NCI-H2227 treated with DMSO at 0.1 percent for 48 hours (cell line): ENCODE measurements around the gene CHSY3.
"Not testable (repeated sequence)": the region's sequence is repeated elsewhere in the genome, so short reads cannot be mapped to it uniquely, and the experiment has no call there.

Experiments used
- DNase-seq: peaks from one replicate; lab custom pipeline; 2025; lab: John Stamatoyannopoulos, UW

CHSY3 gene

DNA sequence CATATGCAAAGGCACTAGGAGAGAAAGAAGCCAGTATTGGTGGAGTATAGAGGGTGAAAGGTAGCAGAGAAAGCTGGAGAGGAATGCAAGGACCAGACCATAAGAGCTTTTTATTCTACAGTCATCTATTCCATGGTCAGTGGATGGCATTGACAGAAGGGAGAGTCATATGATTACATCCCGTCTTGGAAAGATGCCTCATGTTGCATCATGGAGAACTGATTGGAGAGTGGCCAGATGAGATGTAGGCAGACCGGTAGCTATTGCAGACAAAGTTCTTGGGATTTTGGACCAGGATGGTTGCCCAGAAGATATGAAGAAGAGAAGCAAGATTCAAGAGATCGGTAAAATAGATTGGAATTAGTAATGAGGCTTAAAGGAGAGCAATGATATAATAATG, 260.7 kb downstream of the CHSY3 start:
- DNase-seq: no peak

- no peak for DNase-seq
These were observed 262.7 kb downstream of the CHSY3 start for GRCh38 chr5:130166839-130167490.

DNA sequence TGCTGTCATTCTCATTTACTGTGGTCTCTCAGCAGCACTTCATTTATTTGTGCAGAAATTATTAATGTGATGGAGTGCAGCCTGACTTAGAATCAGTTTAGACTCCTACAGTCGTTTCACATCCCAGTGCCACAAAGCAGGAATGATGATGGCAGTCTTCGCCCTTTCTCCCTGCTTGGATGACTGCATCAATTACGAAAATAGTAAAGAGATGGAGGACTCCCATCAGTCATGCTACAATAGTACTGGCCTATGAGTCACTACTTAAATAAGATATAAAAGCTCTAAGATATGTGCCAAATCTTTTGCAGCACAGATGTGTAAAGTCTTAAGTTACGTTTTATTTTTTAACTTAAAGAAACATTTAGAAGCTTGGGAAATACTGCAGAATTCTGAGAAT, 263.9 kb downstream of the CHSY3 start:
- DNase-seq: no peak

- DNase-seq: no peak
These were observed 267.4 kb downstream of the CHSY3 start for GRCh38 chr5:130171699-130172098.

- no peak for DNase-seq
These were observed 278.9 kb downstream of the CHSY3 start for GRCh38 chr5:130183115-130183514.

DNA sequence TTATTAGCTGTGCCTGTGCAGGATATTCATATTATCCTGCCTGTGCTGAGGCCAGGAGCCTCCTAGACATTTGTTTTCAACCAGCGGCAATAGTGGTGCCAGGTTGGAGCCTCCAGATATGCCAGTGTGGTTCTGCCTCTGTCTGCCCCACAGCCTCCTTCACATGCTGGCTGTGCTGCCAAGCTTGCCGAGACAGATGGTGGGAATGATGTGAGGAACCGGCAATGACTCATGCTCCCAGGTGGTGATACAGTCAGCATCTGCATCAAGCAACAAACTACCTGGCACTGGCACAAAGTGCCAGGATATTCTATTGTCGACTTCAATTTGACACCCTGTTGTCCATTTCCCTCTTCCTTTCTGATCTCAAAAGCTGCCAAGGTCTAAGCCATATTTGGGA, 285.7 kb downstream of the CHSY3 start:
- no peak for DNase-seq

DNA sequence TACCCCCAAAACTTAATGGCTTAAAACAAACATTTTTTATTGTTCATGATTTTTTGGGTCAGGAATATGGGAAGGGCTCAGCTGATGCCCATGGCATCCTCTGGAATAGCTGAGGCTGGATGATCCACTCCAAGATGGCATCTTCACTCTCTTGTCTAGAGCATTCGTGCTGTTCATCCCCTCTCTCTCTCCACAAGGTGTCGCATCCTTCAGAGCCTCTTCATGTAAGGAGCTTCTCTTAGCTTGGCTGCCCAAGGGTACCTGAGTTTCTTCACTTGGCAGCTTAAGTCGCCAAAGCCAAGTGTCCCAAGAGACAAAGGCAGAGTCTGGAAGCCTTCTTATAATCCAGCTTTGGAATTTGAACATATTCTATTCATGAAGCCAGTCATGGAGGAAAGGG, 294.7 kb downstream of the CHSY3 start:
- no peak for DNase-seq

GRCh38 chr5:130206686-130207085, 302.4 kb downstream of the CHSY3 start:
- no peak for DNase-seq

DNA sequence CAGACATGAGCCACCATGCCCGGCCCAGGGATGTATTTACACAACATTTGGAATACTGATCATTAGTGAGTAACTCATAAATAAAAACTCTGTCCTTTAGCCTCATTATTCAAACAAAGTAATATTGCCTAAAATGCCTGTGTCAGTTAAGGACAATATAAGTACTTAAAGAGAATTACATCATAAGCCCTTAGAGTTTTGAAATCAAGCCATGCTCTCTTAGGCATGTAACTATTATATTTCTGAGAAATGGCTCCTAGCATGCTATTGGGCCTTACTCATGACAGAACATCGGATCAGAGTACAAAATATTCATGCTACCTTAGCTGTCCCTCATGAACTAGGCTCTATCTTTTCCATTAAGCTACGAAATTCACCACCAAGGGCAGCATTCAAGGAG, 309.3 kb downstream of the CHSY3 start:
- no peak for DNase-seq

DNA sequence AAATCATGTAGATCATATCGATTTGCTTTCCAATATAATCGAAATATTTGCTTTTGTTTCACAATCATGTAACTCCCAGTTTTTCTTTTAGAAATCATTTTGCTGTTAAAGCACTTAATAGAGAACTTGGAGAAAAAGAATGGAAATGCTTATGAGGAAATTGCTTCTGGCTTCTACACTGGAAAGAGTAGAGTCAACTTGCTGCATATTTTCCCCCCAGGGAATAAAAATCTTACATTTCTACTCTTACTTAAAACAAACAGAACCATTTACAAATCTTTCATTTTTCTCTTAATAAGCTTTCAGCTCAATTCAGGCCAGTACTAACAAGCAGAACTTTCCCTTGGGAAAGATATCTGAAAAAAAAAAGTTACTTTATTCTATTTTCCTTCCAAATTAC, 312.0 kb downstream of the CHSY3 start:
- no peak for DNase-seq

- DNase-seq: no peak
These were observed 318.3 kb downstream of the CHSY3 start for GRCh38 chr5:130222573-130222972.

DNA sequence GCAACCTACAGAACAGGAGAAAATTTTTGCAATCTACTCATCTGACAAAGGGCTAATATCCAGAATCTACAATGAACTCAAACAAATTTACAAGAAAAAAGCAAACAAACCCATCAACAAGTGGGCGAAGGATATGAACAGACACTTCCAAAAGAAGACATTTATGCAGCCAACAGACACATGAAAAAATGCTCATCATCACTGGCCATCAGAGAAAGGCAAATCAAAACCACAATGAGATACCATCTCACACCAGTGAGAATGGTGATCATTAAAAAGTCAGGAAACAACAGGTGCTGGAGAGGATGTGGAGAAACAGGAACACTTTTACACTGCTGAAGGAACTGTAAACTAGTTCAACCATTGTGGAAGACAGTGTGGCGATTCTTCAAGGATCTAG, 322.3 kb downstream of the CHSY3 start:
- not testable (repeated sequence) for DNase-seq

DNA sequence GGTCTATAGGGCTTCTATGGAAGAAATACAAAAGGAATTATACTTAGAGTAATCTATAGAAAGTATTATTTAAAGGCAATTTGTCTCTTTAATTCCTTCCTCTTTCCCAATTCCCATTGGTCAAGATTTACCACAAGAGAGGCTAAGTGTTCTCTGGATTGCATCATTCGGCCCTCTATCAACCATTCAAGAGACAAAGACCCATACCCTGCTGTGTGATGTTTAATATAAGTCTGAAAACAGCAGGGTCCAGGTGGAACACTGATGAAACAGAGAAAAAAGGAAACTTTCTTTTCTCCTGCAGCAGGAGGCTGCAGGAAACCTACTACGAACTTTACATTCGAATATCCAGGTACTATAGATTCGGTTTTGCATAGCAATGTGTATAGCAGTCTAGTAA, 323.4 kb downstream of the CHSY3 start:
- DNase-seq: no peak

DNA sequence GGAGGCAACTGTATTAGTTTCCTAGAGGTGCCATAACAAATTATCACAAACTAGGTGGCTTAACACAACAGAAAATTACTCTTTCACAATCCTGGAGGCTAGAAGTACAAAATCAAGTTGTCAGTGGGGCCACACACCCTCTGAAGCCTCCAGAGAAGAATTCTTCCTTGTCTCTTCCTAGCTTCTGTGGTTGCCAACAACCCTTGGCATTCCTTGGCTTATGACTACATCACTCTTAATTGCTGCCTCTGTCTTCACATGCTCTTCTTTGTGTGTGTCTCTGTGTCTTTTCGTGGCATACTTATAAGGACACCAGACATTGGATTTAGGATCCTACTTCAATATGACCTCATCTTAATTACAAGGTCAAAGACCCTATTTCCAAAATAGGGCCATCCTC, 327.5 kb downstream of the CHSY3 start:
- no peak for DNase-seq

DNA sequence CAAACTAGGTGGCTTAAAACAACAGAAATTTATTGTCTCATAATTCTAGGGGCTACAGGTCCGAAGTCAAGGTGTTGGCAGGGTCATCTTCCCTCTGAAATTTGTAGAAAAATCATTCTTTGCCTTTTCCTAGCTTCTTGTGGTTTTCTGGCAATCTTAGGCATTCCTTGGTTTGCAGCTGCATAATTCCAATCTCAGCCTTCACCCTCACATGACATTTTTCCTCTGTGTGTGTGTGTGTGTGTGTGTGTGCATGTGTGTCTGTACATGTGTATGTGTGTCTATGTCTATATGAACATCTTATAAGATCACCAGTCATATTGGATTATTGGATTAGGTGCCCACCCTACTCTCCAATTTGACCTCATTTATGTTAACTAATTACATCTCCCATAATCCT, 330.6 kb downstream of the CHSY3 start:
- DNase-seq: no peak
